Vagina (tissue), 2 donors: Measurements from ENCODE around the gene EPHB4.

Experiments
- POLR2A ChIP-seq, 2 donors: fragments of 450-650 bp; IDR thresholded peaks; one replicate each; pipeline ENCODE4 v1.6.1; 2017; ENCODE audit warnings: antibody characterized with exemption in 2 of 2, mild to moderate bottlenecking in 2 of 2, moderate library complexity in 2 of 2
- POLR2AphosphoS5 ChIP-seq, 2 donors: sonication (generic); formaldehyde crosslinking; IDR thresholded peaks; one replicate each; pipeline ENCODE4 v1.9.0; 2017; ENCODE audit warnings: antibody characterized with exemption in 2 of 2, mild to moderate bottlenecking in 2 of 2, low read depth in 1 of 2; ENCODE audit not compliant: insufficient read depth in 1 of 2
- TF ChIP-seq, protein P1 (sequence below), 3 experiments: fragments of 450-650 bp in 2 of 3; fragments of 200-600 bp in 1 of 3; sonication (generic) in 1 of 3; IDR thresholded peaks; one replicate each; pipeline ENCODE4 v1.5.1; 2017 to 2019; ENCODE audit warnings: antibody characterized with exemption in 3 of 3, mild to moderate bottlenecking in 2 of 3, moderate library complexity in 2 of 3

DNA sequence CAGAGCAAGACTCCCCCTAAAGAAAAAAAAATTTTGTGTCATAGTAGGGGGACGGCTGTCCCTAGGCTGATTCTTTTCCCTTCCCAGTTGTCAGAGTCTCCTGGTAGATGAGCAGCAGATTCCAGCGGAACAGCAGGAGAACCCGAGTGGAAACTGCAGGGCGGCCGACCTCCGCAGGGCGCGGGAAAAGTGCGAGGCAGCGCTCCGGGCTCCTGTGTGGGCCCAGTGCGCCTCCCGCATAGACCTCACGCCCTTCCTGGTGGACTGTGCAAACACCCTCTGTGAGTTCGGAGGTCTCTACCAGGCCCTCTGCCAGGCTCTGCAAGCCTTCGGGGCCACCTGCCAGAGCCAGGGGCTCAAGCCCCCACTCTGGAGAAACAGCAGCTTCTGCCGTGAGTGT is 48.0 kb downstream of the EPHB4 start:
- TF ChIP-seq POLR2A (IDR thresholded peaks at IDR 0.05): no peak
- TF ChIP-seq POLR2AphosphoS5 (IDR thresholded peaks at IDR 0.05; ENCODE audit: insufficient read depth in 1 of 2, low read depth in 1 of 2): no peak
- TF ChIP-seq, protein P1, sequence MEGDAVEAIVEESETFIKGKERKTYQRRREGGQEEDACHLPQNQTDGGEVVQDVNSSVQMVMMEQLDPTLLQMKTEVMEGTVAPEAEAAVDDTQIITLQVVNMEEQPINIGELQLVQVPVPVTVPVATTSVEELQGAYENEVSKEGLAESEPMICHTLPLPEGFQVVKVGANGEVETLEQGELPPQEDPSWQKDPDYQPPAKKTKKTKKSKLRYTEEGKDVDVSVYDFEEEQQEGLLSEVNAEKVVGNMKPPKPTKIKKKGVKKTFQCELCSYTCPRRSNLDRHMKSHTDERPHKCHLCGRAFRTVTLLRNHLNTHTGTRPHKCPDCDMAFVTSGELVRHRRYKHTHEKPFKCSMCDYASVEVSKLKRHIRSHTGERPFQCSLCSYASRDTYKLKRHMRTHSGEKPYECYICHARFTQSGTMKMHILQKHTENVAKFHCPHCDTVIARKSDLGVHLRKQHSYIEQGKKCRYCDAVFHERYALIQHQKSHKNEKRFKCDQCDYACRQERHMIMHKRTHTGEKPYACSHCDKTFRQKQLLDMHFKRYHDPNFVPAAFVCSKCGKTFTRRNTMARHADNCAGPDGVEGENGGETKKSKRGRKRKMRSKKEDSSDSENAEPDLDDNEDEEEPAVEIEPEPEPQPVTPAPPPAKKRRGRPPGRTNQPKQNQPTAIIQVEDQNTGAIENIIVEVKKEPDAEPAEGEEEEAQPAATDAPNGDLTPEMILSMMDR (IDR thresholded peaks at IDR 0.05): no peak
